Keratinocyte (primary cell): Measurements from ENCODE around the gene BBS2. TPM values are rescaled to one million over a fixed set of nuclear protein-coding genes. Genes with fewer than 3 reads are reported as not detected.

Experiments used
- DNase-seq: peaks from one replicate; pipeline ENCODE4 v3.0.0-alpha.2; 2011; ENCODE audit warnings: low read depth, missing footprints, low spot score
- FAIRE-seq: peaks from 2 replicates; lab custom pipeline; 2011; peaks lifted over from hg19 to GRCh38; lab: Jason Lieb, UNC
- H2AFZ ChIP-seq: 2 replicates; pipeline ENCODE4 v1.6.0; 2012; ENCODE audit warnings: low read length, control low read depth, inconsistent platforms; ENCODE audit not compliant: control insufficient read depth
- H3K27ac ChIP-seq: 2 replicates; pipeline ENCODE4 v1.5.1; 2011; ENCODE audit warnings: low read length; ENCODE audit not compliant: control insufficient read depth, insufficient read depth
- H3K27me3 ChIP-seq: 3 replicates; pipeline ENCODE4 v1.6.0; 2011; ENCODE audit warnings: low read length; ENCODE audit not compliant: control insufficient read depth, insufficient read depth; ENCODE audit errors: extremely low read depth
- H3K36me3 ChIP-seq, 2 experiments: 2 replicates in 1 of 2; 3 replicates in 1 of 2; pipeline ENCODE4 v1.5.1; 2011; ENCODE audit warnings: low read length in 2 of 2, mild to moderate bottlenecking in 1 of 2; ENCODE audit not compliant: control insufficient read depth in 2 of 2, insufficient read depth in 2 of 2; ENCODE audit errors: extremely low read depth in 1 of 2
- H3K4me1 ChIP-seq: 3 replicates; pipeline ENCODE4 v1.5.1; 2011; ENCODE audit warnings: low read length; ENCODE audit not compliant: control insufficient read depth, insufficient read depth; ENCODE audit errors: extremely low read depth
- H3K4me2 ChIP-seq: 3 replicates; pipeline ENCODE4 v1.6.0; 2011; ENCODE audit warnings: low read depth, low read length; ENCODE audit not compliant: control insufficient read depth, insufficient read depth; ENCODE audit errors: extremely low read depth
- H3K4me3 ChIP-seq, 3 experiments: fragments of 200-600 bp in 1 of 3; sonication (generic) in 1 of 3; 2 replicates in 2 of 3; 3 replicates in 1 of 3; pipeline ENCODE4 v1.5.1; 2011 to 2016; ENCODE audit warnings: low read length in 3 of 3, mild to moderate bottlenecking in 3 of 3, control low read depth in 2 of 3, inconsistent platforms in 1 of 3, low read depth in 1 of 3, mixed read lengths in 1 of 3, mixed run types in 1 of 3, moderate library complexity in 1 of 3; ENCODE audit not compliant: control insufficient read depth in 2 of 3, insufficient read depth in 2 of 3; ENCODE audit errors: extremely low read depth in 1 of 3
- H3K79me2 ChIP-seq: 2 replicates; pipeline ENCODE4 v1.6.0; 2012; ENCODE audit warnings: low read length; ENCODE audit not compliant: control insufficient read depth, insufficient read depth
- H3K9ac ChIP-seq: 3 replicates; pipeline ENCODE4 v1.6.0; 2011; ENCODE audit warnings: low read length; ENCODE audit not compliant: control insufficient read depth, insufficient read depth; ENCODE audit errors: extremely low read depth
- H3K9me1 ChIP-seq: 3 replicates; pipeline ENCODE4 v1.6.0; 2011; ENCODE audit warnings: low read length; ENCODE audit not compliant: control insufficient read depth, insufficient read depth; ENCODE audit errors: extremely low read depth
- H3K9me3 ChIP-seq: 2 replicates; pipeline ENCODE4 v1.5.1; 2012; ENCODE audit warnings: low read depth, low read length; ENCODE audit not compliant: control insufficient read depth
- H4K20me1 ChIP-seq: 3 replicates; pipeline ENCODE4 v1.6.0; 2011; ENCODE audit warnings: low read length; ENCODE audit not compliant: control insufficient read depth, insufficient read depth; ENCODE audit errors: extremely low read depth
- CTCF ChIP-seq, 3 experiments: IDR thresholded peaks in 1 of 3; conservative IDR thresholded peaks in 1 of 3; optimal IDR thresholded peaks in 1 of 3; 2 replicates in 2 of 3; 3 replicates in 1 of 3; pipeline versions ENCODE3 to v1.5.1; 2011; ENCODE audit warnings: low read length in 3 of 3, mild to moderate bottlenecking in 3 of 3, moderate library complexity in 2 of 3, control low read depth in 1 of 3, inconsistent platforms in 1 of 3; ENCODE audit not compliant: insufficient read depth in 2 of 3; ENCODE audit errors: extremely low read depth in 1 of 3
- EZH2 ChIP-seq: IDR thresholded peaks from one replicate; pipeline ENCODE4 v1.6.1; 2012; ENCODE audit warnings: inconsistent platforms, mild to moderate bottlenecking, low read length, moderate library complexity
- dilution Hi-C: fragments of 300-500 bp; cut with MboI; formaldehyde crosslinking; loops from one replicate; pipeline ENCODE4 v1.7.0; 2020; ENCODE audit warnings: low sequenced_read_pairs; ENCODE audit not compliant: extremely low pct_ligation_motif_present
- polyA plus RNA-seq, 5 experiments: library from polyadenylated mRNA; depleted of rRNA in 3 of 5; stranded (reverse) in 3 of 5; stranded (forward) in 1 of 5; unstranded in 1 of 5; fragments of >200 nt; gene quantifications; 1 replicate in 1 of 5; 2 replicates in 3 of 5; 3 replicates in 1 of 5; pipeline versions ENCODE4 v1.2.1 to v1.2.3, GENCODE V29; 2011 to 2012; ENCODE audit warnings: missing spikeins in 2 of 5, low read depth in 1 of 5, low replicate concordance in 1 of 5

The BBS2 gene
- polyA plus RNA-seq, 1 donor (not counting 4 experiments of a cell fraction or from before 2014, with no cell fraction given), result 76.1 TPM

- no peak for FAIRE-seq
- no peaks in the 10 kb centered on the region for H3K79me2 ChIP-seq
Measured at GRCh38 chr16:56554441-56554840, 34.6 kb upstream of the BBS2 start.

GRCh38 chr16:56551796-56552738 is 32.2 kb upstream of the BBS2 start:
- DNase-seq (no peak), FAIRE-seq (no peak)
- no peaks in the 10 kb centered on the region for H3K36me3 ChIP-seq
- no peak overlapping the region for H3K27ac ChIP-seq
- no peaks in the 10 kb centered on the region for H3K27me3 ChIP-seq
- TF ChIP-seq EZH2 (no peak), CTCF (optimal IDR thresholded peaks at IDR 0.05 in 1 of 3, IDR thresholded peaks at IDR 0.05 in 1 of 3, conservative IDR thresholded peaks at IDR 0.05 in 1 of 3; ENCODE audit: extremely low read depth in 1 of 3, insufficient read depth in 2 of 3, low read length in 3 of 3) (no peak)
- no peak overlapping the region for H3K4me2 ChIP-seq
- peaks cover 22% of the 10 kb centered on the region for H3K4me1 ChIP-seq
- H3K4me3 ChIP-seq, result no peak overlapping the region
- no peaks in the 10 kb centered on the region for H3K79me2 ChIP-seq
- H3K9me1 ChIP-seq, result no peaks in the 10 kb centered on the region
- peak overlapping the region; percentile 43 for H2AFZ ChIP-seq
- H3K9me3 ChIP-seq, result no peaks in the 10 kb centered on the region
- H3K9ac ChIP-seq, result no peak overlapping the region
- dilution Hi-C loops, result no loop called here
- no peaks in the 10 kb centered on the region for H4K20me1 ChIP-seq

More at GRCh38 chr16:56554441-56554840, 34.6 kb upstream of the BBS2 start:
- H4K20me1 ChIP-seq, result no peaks in the 10 kb centered on the region
- dilution Hi-C loops, result no loop called here
- H3K4me1 ChIP-seq, result peaks cover 19% of the 10 kb centered on the region
- H3K36me3 ChIP-seq, result no peaks in the 10 kb centered on the region
- H3K4me3 ChIP-seq, result no peak overlapping the region
- H2AFZ ChIP-seq, result no peak overlapping the region
- no peak for TF ChIP-seq EZH2
- no peak for TF ChIP-seq CTCF (optimal IDR thresholded peaks at IDR 0.05 in 1 of 3, IDR thresholded peaks at IDR 0.05 in 1 of 3, conservative IDR thresholded peaks at IDR 0.05 in 1 of 3; ENCODE audit: extremely low read depth in 1 of 3, insufficient read depth in 2 of 3, low read length in 3 of 3)
- H3K9ac ChIP-seq, result no peak overlapping the region
- DNase-seq, result no peak
- H3K27ac ChIP-seq, result no peak overlapping the region
- H3K9me3 ChIP-seq, result no peaks in the 10 kb centered on the region
- no peak overlapping the region for H3K4me2 ChIP-seq
- no peaks in the 10 kb centered on the region for H3K27me3 ChIP-seq
- no peaks in the 10 kb centered on the region for H3K9me1 ChIP-seq
